Measurements from ENCODE around the gene CAPZB. TPM values are rescaled to one million over a fixed set of nuclear protein-coding genes. Genes with fewer than 3 reads are reported as not detected.

The CAPZB gene
- total RNA-seq, 1 donor from 2014 or later: 222 TPM

DNA sequence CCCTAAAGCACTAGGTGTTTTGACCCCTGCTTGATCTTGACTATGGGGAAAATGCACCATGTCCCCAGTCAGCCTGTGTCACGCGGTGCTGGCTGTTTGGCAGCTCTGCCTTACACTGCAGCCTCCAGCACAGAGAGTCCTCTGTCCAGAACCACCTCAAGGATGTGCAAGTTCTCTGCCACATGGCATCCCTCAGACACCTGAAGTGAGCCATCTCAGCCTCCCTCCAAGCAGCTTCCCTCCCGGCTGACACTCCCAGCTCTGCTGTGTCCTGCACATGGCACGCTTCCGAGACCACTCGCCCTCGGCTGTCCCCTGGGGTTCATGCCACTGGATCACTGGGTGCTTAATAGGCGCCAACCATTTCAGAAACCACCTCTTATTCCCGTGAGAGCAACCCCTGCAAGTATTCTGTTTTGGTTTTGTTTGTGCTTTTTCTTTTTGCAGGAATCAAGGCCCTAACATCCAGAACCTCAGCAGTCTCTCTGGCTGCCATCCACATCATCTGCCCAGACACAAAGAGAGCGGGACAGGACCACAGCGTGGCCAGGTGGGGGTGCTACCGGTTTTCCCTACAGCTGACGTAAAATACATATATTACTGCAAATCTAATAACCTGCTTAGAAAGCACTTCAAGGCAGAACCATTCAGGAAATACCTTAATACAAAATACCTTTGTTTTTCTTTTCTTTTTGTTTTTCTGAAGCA lies 45.7 kb downstream of the CAPZB start:
- ATAC-seq (ENCODE audit: poor library complexity) (peak; percentile 63), DNase-seq (peak; percentile 77)
- intact Hi-C loops (cut with DNase I): loop anchor here (10.0 kb wide), 1 partner anchor 45 kb away; the partner anchor contains the start of gene CAPZB

DNA sequence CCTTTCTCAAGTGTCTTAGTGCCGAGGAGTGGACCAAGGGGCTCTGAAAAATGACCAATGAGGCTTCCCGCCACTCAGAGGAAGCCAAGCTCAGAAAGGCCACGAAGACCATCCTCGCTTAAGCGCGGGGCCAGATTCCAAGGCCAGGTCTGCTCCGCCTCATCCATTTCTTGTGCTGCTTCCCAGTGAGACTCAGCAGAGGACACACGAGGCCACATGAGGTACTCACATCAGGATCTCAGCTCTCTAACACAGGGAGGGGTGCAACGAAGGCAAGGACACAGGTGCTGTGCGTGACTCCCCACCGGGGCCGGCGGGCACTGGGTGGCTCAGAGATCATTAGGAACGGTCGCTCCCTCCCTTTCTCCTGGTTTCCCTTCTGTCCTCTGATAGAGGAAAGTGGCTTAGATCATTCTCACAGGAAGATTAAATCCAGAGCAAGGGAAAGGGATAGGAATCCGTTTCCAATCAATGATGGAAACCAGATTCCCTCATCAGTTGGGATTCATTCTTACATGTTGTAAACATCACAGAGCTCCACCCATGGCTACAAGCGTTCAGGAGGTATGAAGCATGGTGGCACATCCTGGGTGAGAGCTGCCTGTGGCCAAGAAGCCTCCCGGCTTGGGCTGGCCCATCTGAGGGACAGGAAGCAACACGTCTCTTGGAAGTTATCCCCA lies 46.7 kb downstream of the CAPZB start:
- DNase-seq: peak; percentile 47
- no peak for ATAC-seq (ENCODE audit: poor library complexity)
- intact Hi-C loops (cut with DNase I): loop anchor here (10.0 kb wide), 1 partner anchor 46 kb away; the partner anchor contains the start of gene CAPZB

DNA sequence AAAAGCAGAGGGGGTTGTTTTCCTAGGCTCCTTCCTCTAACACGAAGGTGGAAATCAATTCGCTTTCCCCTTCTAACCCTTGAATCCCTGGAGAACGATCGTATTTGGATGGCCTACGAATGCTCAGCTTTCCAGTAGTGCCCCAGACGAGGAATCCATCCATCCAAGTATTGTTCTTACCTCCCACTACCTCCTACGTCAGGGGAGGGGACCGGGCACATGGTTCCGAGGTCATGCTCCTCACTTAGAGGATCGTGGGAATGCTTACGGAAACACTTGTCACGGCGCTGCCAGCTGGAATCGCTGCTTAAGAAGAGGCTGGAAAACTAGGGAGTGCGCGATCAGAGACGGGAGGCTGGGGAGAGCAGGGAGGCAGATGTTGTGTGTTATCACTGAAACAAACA lies 47.4 kb downstream of the CAPZB start:
- peak; percentile 39 for ATAC-seq (ENCODE audit: poor library complexity)
- intact Hi-C loops (cut with DNase I): loop anchor here (10.0 kb wide), 1 partner anchor 47 kb away; the partner anchor contains the start of gene CAPZB
- DNase-seq: peak; percentile 92

- intact Hi-C loops (cut with DNase I): loop anchor here (10.0 kb wide), 1 partner anchor 48 kb away; the partner anchor contains the start of gene CAPZB
- peak; percentile 87 for DNase-seq
- peak; percentile 38 for ATAC-seq (ENCODE audit: poor library complexity)
Observed at GRCh38 chr1:19436716-19437476, 48.4 kb downstream of the CAPZB start.

GRCh38 chr1:19435851-19436455 lies 49.4 kb downstream of the CAPZB start:
- DNase-seq: no peak
- no peak for ATAC-seq (ENCODE audit: poor library complexity)
- intact Hi-C loops (cut with DNase I): loop anchor here (10.0 kb wide), 1 partner anchor 49 kb away; the partner anchor contains the start of gene CAPZB

GRCh38 chr1:19435181-19435580 lies 50.2 kb downstream of the CAPZB start:
- DNase-seq (peak; percentile 47), ATAC-seq (ENCODE audit: poor library complexity) (peak; percentile 47)
- intact Hi-C loops (cut with DNase I): loop anchor here (10.0 kb wide), 1 partner anchor 50 kb away; the partner anchor contains the start of gene CAPZB

DNA sequence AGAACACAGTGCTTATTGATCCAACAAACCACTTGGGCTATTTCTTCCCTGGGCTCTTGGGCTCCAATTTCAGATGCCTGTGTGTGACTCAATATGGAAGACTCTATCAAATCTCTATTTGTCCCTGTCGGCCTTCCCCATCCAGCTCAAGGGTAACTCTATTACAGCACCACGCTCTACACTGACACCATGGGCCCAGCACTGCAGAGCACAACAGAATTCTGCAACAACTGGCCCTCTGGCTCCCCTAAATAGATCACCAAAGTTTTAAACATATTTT lies 51.7 kb downstream of the CAPZB start:
- intact Hi-C loops (cut with DNase I): loop anchor here (10.0 kb wide), 1 partner anchor 51 kb away; the partner anchor contains the start of gene CAPZB
- DNase-seq (no peak), ATAC-seq (ENCODE audit: poor library complexity) (no peak)

GRCh38 chr1:19432943-19433718 lies 52.2 kb downstream of the CAPZB start:
- DNase-seq: no peak
- intact Hi-C loops (cut with DNase I): loop anchor here (10.0 kb wide), 1 partner anchor 52 kb away; the partner anchor contains the start of gene CAPZB
- no peak for ATAC-seq (ENCODE audit: poor library complexity)

DNA sequence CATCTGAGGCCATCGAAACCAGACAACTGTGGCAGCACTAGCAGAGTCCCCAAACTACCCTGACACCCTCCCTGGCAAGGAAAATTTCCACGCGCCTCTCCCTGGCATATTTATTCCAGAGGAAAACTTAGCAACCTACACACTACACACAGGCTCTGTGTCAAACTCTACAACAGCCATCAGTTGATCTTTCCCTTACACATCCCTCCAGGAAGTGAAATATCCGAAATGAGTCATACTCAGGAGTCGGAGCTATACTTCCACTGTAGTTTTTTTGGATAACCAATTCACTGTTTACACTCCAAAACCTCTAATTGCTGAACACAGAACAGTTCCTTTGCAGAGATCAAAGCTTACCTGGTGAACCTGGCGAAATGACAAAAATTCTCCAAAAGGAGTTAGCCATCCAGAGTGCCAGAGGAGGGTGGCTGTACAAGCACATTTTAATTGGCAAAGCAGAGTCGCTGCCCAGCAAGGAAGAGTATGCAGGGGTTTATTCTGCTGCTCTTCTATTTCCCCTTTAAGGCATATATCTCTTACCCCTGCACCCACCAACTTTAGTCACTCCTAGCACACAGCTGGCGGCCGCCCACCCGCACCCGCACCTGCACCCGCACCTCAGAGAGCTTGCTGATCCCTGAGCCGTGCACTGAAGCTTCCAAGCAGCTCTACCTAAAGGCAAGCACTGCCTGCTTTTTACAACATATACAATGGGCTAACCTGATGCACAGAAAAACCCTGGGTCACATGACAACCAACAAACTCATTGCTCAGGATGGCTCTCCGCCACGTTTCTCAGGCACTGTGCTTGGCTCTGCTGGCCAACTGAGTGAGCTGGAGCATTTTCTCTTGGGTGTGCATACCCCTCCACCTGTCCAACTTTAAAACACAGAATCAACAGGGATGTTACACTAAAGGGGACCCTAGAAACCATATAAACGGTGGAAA lies 54.9 kb downstream of the CAPZB start:
- DNase-seq: no peak
- intact Hi-C loops (cut with DNase I): loop anchor here (10.0 kb wide), 1 partner anchor 54 kb away; the partner anchor contains the start of gene CAPZB
- ATAC-seq (ENCODE audit: poor library complexity): peak; percentile 36

- intact Hi-C loops (cut with DNase I): loop anchor here (10.0 kb wide), 1 partner anchor 55 kb away; the partner anchor contains the start of gene CAPZB
- no peak for DNase-seq
- ATAC-seq (ENCODE audit: poor library complexity): peak; percentile 11
Observed at GRCh38 chr1:19429611-19430010, 55.7 kb downstream of the CAPZB start.

GRCh38 chr1:19427087-19427781 lies 58.1 kb downstream of the CAPZB start:
- ATAC-seq (ENCODE audit: poor library complexity) (no peak), DNase-seq (no peak)
- intact Hi-C loops (cut with DNase I): no loop called here

DNA sequence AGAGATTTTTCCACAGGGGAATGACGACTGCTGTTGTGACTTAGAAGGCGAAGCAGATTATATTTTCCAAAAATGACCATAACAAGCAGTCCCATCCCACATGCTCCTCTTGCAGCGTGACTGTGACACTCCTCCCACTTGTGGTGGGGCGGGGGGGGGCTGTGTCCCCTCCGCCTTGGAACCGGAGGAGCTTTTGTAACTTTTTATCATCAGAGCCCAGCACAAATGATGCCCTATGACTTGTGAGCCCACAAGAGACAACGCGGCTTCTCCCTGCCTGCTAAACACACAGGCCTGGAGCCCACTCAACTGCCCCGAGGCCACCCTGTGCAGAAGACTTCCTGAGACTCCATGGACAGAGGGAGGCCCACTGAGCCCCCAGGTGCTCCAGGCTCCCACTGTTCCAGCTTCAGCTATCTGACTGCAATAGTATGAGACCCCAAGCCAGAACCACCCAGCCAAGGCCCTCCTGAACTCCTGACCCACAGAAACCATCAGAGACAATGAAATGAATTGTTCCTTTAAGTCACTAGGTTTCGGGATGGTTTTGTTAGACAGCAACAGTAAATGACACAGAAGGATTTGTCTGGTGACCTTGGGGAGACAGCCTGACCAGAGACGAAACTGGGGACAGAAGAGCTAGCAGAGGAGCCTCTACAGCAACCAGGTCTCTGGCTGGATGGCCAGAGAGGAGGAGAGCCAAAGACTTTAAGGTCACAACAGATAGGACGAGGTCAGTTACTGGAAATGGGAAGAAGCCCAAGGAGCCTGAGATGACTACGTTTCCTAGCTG lies 58.8 kb downstream of the CAPZB start:
- DNase-seq: no peak
- ATAC-seq (ENCODE audit: poor library complexity): peak; percentile 15
- intact Hi-C loops (cut with DNase I): no loop called here

- ATAC-seq (ENCODE audit: poor library complexity) (no peak), DNase-seq (no peak)
- intact Hi-C loops (cut with DNase I): no loop called here
Observed at GRCh38 chr1:19425646-19426239, 59.6 kb downstream of the CAPZB start.

DNA sequence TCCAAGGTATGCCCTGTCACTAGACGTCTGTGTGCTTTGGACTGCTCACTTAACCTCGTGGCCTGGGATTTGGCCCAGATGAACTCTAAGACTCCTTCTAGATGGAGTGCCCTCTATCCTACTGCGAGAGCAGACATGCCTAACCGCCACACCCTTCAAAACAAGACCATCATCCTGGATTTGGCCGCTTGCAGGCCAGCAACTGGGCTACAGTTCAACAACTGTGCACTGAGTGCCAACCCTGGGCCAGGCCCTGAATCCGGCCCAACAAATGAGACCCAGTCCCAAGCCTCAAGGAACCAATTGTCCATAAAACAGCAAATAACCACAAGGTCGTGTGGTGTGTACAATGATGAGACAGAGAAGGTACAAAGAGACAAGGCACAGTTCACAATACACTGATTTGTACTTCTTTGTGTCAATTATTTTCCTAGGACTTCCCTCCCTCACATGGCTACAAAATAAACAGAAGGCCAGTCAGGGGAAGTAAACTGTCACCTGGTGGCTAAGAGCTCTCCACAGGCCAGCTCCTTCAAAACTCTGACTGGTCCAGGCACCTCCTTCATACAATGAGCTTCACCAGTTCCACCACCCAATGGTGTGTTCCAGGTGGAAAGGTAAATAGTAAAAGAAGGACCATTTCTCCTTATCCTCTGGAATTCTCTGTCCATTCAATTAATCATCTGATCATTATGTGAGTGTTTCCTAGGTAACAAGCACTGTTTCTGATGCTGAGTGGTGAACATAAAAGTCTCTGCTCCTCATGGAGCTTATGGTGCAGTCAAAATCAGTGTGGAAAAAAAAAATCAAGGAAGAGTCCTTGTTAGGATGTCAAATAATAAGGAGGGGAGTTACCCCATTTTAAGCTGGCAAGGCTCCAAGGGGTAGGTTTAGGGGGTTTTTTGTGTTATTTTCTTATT lies 60.4 kb downstream of the CAPZB start:
- peak; percentile 41 for ATAC-seq (ENCODE audit: poor library complexity)
- no peak for DNase-seq
- intact Hi-C loops (cut with DNase I): no loop called here
